HEK293T (cell line): ENCODE results near the gene DNPEP.

Experiments
- CTBP1 ChIP-seq: fragments of 450-650 bp; IDR thresholded peaks from 2 replicates; pipeline ENCODE4 v1.6.1; 2016; ENCODE audit warnings: borderline replicate concordance
- FOXA1 ChIP-seq: fragments of 450-650 bp; IDR thresholded peaks from 2 replicates; pipeline ENCODE4 v1.6.1; 2016; ENCODE audit warnings: mild to moderate bottlenecking
- PKNOX1 ChIP-seq: fragments of 450-650 bp; IDR thresholded peaks from 2 replicates; pipeline ENCODE4 v1.6.1; 2016
- SP1 ChIP-seq: fragments of 450-650 bp; IDR thresholded peaks from 2 replicates; pipeline ENCODE4 v1.6.1; 2017
- SUZ12 ChIP-seq: fragments of 450-650 bp; IDR thresholded peaks from 2 replicates; pipeline ENCODE4 v1.6.1; 2016; ENCODE audit warnings: mild to moderate bottlenecking
- TARDBP ChIP-seq: fragments of 450-650 bp; IDR thresholded peaks from 2 replicates; pipeline ENCODE4 v1.6.1; 2016

GRCh38 chr2:219380926-219381325 lies 6.8 kb downstream of the DNPEP start:
- TF ChIP-seq PKNOX1 (no peak), CTBP1 (no peak), SP1 (no peak), FOXA1 (no peak), TARDBP (no peak), SUZ12 (no peak)
